ENCODE results near the gene CWC27. TPM values are rescaled to one million over a fixed set of nuclear protein-coding genes. Genes with fewer than 3 reads are reported as not detected.

Gene CWC27
- total and polyA plus RNA-seq, 2 of the 13 experiments (the other 11 are each of a cell fraction or from before 2014, with no cell fraction given): 21.1 to 25.7 TPM

DNA sequence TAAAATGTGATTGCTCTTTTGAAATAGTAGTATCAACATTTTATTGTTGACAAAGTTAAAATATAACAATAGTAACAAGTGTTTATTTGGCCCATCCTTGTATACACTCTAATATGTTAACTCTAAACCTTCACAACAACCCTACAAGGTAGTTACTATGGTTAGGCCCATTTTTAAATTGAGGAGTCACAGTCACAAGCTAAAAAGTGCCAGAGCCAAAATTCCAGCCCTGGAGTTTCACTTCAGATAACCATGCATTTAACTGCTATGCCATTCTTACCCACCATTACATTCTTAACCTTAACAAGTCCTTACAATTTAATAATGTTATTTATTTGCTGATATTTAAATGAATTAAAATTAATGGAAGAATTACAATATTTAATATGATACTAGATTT is 91.2 kb downstream of the CWC27 start (continued):
- TF ChIP-seq IRF2 (CRISPR knock-in tag; IDR thresholded peaks at IDR 0.05): no peak
- no peak for TF ChIP-seq ZNF430 (CRISPR knock-in tag; IDR thresholded peaks at IDR 0.05)
- no peak for TF ChIP-seq HOMEZ (CRISPR knock-in tag; IDR thresholded peaks at IDR 0.05; ENCODE audit: low read depth)

DNA sequence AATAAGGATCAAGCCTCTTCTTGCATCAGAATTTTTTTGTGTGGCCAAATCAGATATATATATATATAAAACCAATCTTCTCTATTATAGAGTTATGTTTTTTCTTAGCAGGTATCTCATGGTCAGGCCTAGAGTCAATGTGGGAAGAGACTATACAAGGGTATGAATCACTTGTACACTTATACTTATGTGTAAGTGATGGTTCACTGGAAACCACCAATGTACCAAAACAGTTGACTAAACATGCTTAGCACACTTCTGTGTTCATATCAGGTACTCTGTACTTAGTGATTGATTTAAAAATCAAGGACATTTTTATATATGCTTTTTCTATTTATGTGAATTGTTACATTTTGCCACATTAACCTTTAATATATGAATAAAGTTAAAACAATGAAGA is 92.6 kb downstream of the CWC27 start:
- H3K4me1 ChIP-seq (ENCODE audit: insufficient read depth, low read length): no peaks in the 10 kb centered on the region
- H2AFZ ChIP-seq (ENCODE audit: low read length): no peak overlapping the region
- no peak overlapping the region for H3K4me2 ChIP-seq (ENCODE audit: low read depth, low read length)
- no peaks in the 10 kb centered on the region for H3K27me3 ChIP-seq (ENCODE audit: control insufficient read depth in 1 of 2, insufficient read depth in 2 of 2, low read length in 2 of 2)
- POLR2A ChIA-PET: no interaction called here
- no peak overlapping the region for H3K4me3 ChIP-seq (replicated peaks in 1 of 3; ENCODE audit: insufficient read depth in 1 of 3, low read depth in 2 of 3, low read length in 3 of 3)
- no peak for TF ChIP-seq YY1 (IDR thresholded peaks at IDR 0.05; ENCODE audit: insufficient read depth, insufficient replicate concordance, low read depth, low read length)
- no peak for TF ChIP-seq MTF2 (CRISPR knock-in tag; IDR thresholded peaks at IDR 0.05; ENCODE audit: borderline replicate concordance)
- TF ChIP-seq ZNF34 (CRISPR knock-in tag; IDR thresholded peaks at IDR 0.05; ENCODE audit: borderline replicate concordance): no peak
- TF ChIP-seq, protein P1, sequence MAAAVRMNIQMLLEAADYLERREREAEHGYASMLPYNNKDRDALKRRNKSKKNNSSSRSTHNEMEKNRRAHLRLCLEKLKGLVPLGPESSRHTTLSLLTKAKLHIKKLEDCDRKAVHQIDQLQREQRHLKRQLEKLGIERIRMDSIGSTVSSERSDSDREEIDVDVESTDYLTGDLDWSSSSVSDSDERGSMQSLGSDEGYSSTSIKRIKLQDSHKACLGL (CRISPR knock-in tag; IDR thresholded peaks at IDR 0.05): no peak
- no peak for TF ChIP-seq ZNF766 (CRISPR knock-in tag; IDR thresholded peaks at IDR 0.05; ENCODE audit: borderline replicate concordance)
- TF ChIP-seq ZBTB42 (CRISPR knock-in tag; IDR thresholded peaks at IDR 0.05): no peak
- no peak for TF ChIP-seq MXD4 (CRISPR knock-in tag; IDR thresholded peaks at IDR 0.05)
- TF ChIP-seq, protein P2, sequence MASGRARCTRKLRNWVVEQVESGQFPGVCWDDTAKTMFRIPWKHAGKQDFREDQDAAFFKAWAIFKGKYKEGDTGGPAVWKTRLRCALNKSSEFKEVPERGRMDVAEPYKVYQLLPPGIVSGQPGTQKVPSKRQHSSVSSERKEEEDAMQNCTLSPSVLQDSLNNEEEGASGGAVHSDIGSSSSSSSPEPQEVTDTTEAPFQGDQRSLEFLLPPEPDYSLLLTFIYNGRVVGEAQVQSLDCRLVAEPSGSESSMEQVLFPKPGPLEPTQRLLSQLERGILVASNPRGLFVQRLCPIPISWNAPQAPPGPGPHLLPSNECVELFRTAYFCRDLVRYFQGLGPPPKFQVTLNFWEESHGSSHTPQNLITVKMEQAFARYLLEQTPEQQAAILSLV (CRISPR knock-in tag; IDR thresholded peaks at IDR 0.05; ENCODE audit: borderline replicate concordance): no peak
- no peak for TF ChIP-seq ZBTB7A (CRISPR knock-in tag; IDR thresholded peaks at IDR 0.05)
- no peak for TF ChIP-seq ZNF782 (CRISPR knock-in tag; IDR thresholded peaks at IDR 0.05; ENCODE audit: borderline replicate concordance)
- TF ChIP-seq TARDBP (CRISPR knock-in tag; IDR thresholded peaks at IDR 0.05): no peak
- no peak for TF ChIP-seq HNF4G (IDR thresholded peaks at IDR 0.05; ENCODE audit: borderline replicate concordance, low read depth, low read length)
- TF ChIP-seq HNF4G (CRISPR knock-in tag; IDR thresholded peaks at IDR 0.05; ENCODE audit: borderline replicate concordance, low read depth): no peak
- FAIRE-seq: no peak
- no peak overlapping the region for H3K27ac ChIP-seq (ENCODE audit: extremely low read length, insufficient read depth, low read length)
- in situ Hi-C loops (cut with HindIII; ENCODE audit: extremely low pct_ligation_motif_present, low pct_unique_long_range_greater_than_20kb): no loop called here
- H3K9ac ChIP-seq (ENCODE audit: insufficient read depth, low read depth, low read length): no peak overlapping the region
- CTCF ChIA-PET (ENCODE audit: low intra/inter-chr PET ratio, low total read pairs): no interaction called here
- no peaks in the 10 kb centered on the region for H3K36me3 ChIP-seq (replicated peaks in 1 of 2; ENCODE audit: control insufficient read depth in 1 of 2, insufficient read depth in 2 of 2, low read length in 2 of 2)
- BruUV-seq (replicated peaks): no TSS peak
- no peak for DNase-seq (ENCODE audit: low spot score)
- no peaks in the 10 kb centered on the region for H3K9me3 ChIP-seq (ENCODE audit: low read length)
- H3K79me2 ChIP-seq (ENCODE audit: insufficient read depth, low read length): no peaks in the 10 kb centered on the region
- no peak for ATAC-seq
- H4K20me1 ChIP-seq (ENCODE audit: insufficient read depth, low read length): no peaks in the 10 kb centered on the region
- intact Hi-C loops (cut with micrococcal nuclease; ENCODE audit: unreplicated experiment): no loop called here
